Testis (tissue), 2 donors: ENCODE measurements around the gene GOLPH3.

ENCODE experiments used
- POLR2A ChIP-seq: fragments of 450-650 bp; IDR thresholded peaks from one replicate; pipeline ENCODE4 v1.6.1; 2017; ENCODE audit warnings: antibody characterized with exemption, mild to moderate bottlenecking, moderate library complexity
- TF ChIP-seq, protein P1 (sequence below), 3 experiments: fragments of 450-650 bp in 2 of 3; fragments of 200-600 bp in 1 of 3; sonication (generic) in 1 of 3; IDR thresholded peaks; one replicate each; pipeline ENCODE4 v1.5.1; 2016 to 2019; ENCODE audit warnings: antibody characterized with exemption in 3 of 3, mild to moderate bottlenecking in 2 of 3, moderate library complexity in 1 of 3

DNA sequence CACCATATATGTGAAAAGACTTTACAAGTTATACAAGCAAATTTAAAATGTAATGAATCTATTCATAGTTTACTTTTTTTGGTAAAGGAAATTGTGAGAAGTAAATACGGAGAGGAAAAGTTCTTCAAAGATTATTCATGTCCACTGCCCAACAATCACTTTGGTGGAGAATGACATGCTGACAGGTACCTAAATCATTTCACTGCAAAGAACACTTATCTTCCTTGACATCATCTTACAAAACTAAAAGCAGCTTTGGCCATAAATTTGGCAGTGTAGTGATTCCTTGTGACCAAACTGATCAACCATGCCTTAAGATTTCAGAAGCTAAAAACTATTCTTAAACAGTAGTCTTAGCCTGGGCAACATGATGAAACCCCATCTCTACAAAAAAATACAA, 42.5 kb downstream of the GOLPH3 start:
- TF ChIP-seq, protein P1, sequence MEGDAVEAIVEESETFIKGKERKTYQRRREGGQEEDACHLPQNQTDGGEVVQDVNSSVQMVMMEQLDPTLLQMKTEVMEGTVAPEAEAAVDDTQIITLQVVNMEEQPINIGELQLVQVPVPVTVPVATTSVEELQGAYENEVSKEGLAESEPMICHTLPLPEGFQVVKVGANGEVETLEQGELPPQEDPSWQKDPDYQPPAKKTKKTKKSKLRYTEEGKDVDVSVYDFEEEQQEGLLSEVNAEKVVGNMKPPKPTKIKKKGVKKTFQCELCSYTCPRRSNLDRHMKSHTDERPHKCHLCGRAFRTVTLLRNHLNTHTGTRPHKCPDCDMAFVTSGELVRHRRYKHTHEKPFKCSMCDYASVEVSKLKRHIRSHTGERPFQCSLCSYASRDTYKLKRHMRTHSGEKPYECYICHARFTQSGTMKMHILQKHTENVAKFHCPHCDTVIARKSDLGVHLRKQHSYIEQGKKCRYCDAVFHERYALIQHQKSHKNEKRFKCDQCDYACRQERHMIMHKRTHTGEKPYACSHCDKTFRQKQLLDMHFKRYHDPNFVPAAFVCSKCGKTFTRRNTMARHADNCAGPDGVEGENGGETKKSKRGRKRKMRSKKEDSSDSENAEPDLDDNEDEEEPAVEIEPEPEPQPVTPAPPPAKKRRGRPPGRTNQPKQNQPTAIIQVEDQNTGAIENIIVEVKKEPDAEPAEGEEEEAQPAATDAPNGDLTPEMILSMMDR (IDR thresholded peaks at IDR 0.05): no peak
- TF ChIP-seq POLR2A: no peak
